AG20443 (cell line): ENCODE data around the gene VSX1.
A peak's percentile ranks its signal among the peaks of the same experiment; 100 is the strongest.

Experiments used
- DNase-seq: peaks from one replicate; pipeline ENCODE4 v3.0.0; 2012; ENCODE audit warnings: low spot score, mixed read lengths

Gene VSX1

GRCh38 chr20:25065625-25066338 is 16.2 kb downstream of the VSX1 start:
- DNase-seq, result peak; percentile 65

- DNase-seq, result no peak
Observed at GRCh38 chr20:25065072-25065624, 16.8 kb downstream of the VSX1 start.

GRCh38 chr20:25064561-25065071 is 17.3 kb downstream of the VSX1 start:
- DNase-seq, result no peak

- DNase-seq, result no peak
Observed at GRCh38 chr20:25063981-25064380, 18.0 kb downstream of the VSX1 start.

GRCh38 chr20:25063546-25063945 is 18.4 kb downstream of the VSX1 start:
- DNase-seq, result no peak

GRCh38 chr20:25062841-25063240 is 19.1 kb downstream of the VSX1 start:
- no peak for DNase-seq

GRCh38 chr20:25061821-25062530 is 20.0 kb downstream of the VSX1 start:
- no peak for DNase-seq

- no peak for DNase-seq
Observed at GRCh38 chr20:25061103-25061799, 20.7 kb downstream of the VSX1 start.

GRCh38 chr20:25059866-25060465 is 22.0 kb downstream of the VSX1 start:
- DNase-seq, result no peak

- no peak for DNase-seq
Observed at GRCh38 chr20:25058847-25059810, 22.8 kb downstream of the VSX1 start.

- peak; percentile 58 for DNase-seq
Observed at GRCh38 chr20:25058051-25058846, 23.7 kb downstream of the VSX1 start, which contains the start of gene ACSS1. Gene ACSS1, minus strand, starts transcription at chr20:25058139. Its CDS starts 37 bp downstream, at chr20:25058102.

GRCh38 chr20:25057234-25058050 is 24.5 kb downstream of the VSX1 start:
- peak; percentile 77 for DNase-seq

- no peak for DNase-seq
Observed at GRCh38 chr20:25056690-25057233, 25.2 kb downstream of the VSX1 start.

- no peak for DNase-seq
Observed at GRCh38 chr20:25055711-25056495, 26.0 kb downstream of the VSX1 start.

GRCh38 chr20:25054995-25055629 is 26.8 kb downstream of the VSX1 start:
- peak; percentile 67 for DNase-seq

- no peak for DNase-seq
Observed at GRCh38 chr20:25054096-25054820, 27.7 kb downstream of the VSX1 start.
